HEK293T (cell line): ENCODE measurements around the gene PSME3IP1.

Source experiments
- FOXA1 ChIP-seq: fragments of 450-650 bp; IDR thresholded peaks from 2 replicates; pipeline ENCODE4 v1.6.1; 2016; ENCODE audit warnings: mild to moderate bottlenecking
- SP1 ChIP-seq: fragments of 450-650 bp; IDR thresholded peaks from 2 replicates; pipeline ENCODE4 v1.6.1; 2017
- SUZ12 ChIP-seq: fragments of 450-650 bp; IDR thresholded peaks from 2 replicates; pipeline ENCODE4 v1.6.1; 2016; ENCODE audit warnings: mild to moderate bottlenecking

DNA sequence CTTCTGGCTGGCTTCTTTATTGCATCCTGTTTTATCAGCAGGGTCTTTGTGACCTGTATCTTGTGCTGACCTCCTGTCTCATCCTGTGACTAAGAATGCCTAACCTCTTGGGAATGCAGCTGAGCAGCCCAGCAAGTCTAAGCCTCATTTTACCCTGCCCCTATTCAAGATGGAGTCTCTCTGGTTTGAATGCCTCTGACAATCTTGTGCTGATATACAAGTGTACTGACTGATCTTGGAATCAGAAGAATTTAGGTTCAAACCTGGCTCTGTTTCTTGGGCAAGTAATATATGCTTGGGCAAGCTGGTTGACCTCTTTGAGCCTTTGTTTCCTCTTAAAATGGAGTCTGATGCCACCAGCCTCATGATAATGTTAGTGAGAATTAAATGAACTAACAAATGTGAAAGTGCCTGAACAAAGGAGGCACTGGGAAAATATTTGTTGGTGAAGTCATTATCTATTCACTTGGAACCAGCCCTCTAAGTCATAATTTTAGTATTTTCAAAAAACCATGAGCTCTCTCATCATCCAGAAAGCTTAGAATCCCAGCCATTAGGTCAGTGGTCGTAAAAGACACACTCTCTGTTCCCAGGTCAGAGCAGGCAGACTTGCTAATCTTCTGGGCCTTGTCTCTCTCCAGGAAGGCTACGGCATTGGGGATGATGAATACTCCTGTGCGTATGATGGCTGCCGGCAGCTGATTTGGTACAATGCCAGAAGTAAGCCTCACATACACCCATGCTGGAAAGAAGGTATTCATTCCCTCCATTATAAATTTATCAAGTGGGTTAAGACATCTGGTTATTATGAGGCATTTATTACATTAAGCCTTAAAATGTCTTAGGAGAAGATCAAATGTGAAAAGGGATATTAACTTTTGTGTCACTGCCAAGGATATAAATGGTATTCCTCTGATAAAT, 41.1 kb upstream of the PSME3IP1 start:
- TF ChIP-seq SP1 = no peak
- TF ChIP-seq SUZ12 = no peak
- TF ChIP-seq FOXA1 = no peak
